Measurements from ENCODE around the gene APBA1.

APBA1 gene

GRCh38 chr9:69657269-69657668, 14.9 kb downstream of the APBA1 start:
- DNase-seq = peak in 1 of 4 experiments; percentile 3

- DNase-seq = no peak
Observed at GRCh38 chr9:69655065-69655464, 17.1 kb downstream of the APBA1 start.

- no peak for DNase-seq
Observed at GRCh38 chr9:69653261-69653660, 18.9 kb downstream of the APBA1 start.

GRCh38 chr9:69649566-69650250, 22.5 kb downstream of the APBA1 start:
- no peak for DNase-seq

GRCh38 chr9:69647804-69648203, 24.4 kb downstream of the APBA1 start:
- no peak for DNase-seq

- no peak for DNase-seq
Observed at GRCh38 chr9:69646810-69647209, 25.4 kb downstream of the APBA1 start.

- DNase-seq = no peak
Observed at GRCh38 chr9:69645488-69645887, 26.7 kb downstream of the APBA1 start.

GRCh38 chr9:69643098-69643497, 29.1 kb downstream of the APBA1 start:
- DNase-seq = no peak

- DNase-seq = peak in 1 of 4 experiments; percentile 7
Observed at GRCh38 chr9:69637817-69638200, 34.4 kb downstream of the APBA1 start.

- DNase-seq = no peak
Observed at GRCh38 chr9:69637193-69637816, 34.9 kb downstream of the APBA1 start.

GRCh38 chr9:69633716-69634115, 38.5 kb downstream of the APBA1 start:
- no peak for DNase-seq

- DNase-seq = no peak
Observed at GRCh38 chr9:69632768-69633167, 39.4 kb downstream of the APBA1 start.

- DNase-seq = no peak
Observed at GRCh38 chr9:69627281-69627680, 44.9 kb downstream of the APBA1 start.

GRCh38 chr9:69623276-69623675, 48.9 kb downstream of the APBA1 start:
- DNase-seq = no peak

GRCh38 chr9:69622676-69623075, 49.5 kb downstream of the APBA1 start:
- DNase-seq = no peak

GRCh38 chr9:69621730-69622460, 50.3 kb downstream of the APBA1 start:
- DNase-seq = no peak

GRCh38 chr9:69620731-69621130, 51.4 kb downstream of the APBA1 start:
- no peak for DNase-seq

GRCh38 chr9:69619233-69619632, 52.9 kb downstream of the APBA1 start:
- DNase-seq = no peak

GRCh38 chr9:69617006-69617405, 55.2 kb downstream of the APBA1 start:
- no peak for DNase-seq

GRCh38 chr9:69615880-69616279, 56.3 kb downstream of the APBA1 start:
- DNase-seq = no peak

- DNase-seq = no peak
Observed at GRCh38 chr9:69611221-69611620, 61.0 kb downstream of the APBA1 start.

- DNase-seq = no peak
Observed at GRCh38 chr9:69609156-69609555, 63.0 kb downstream of the APBA1 start.

GRCh38 chr9:69606089-69606488, 66.1 kb downstream of the APBA1 start:
- DNase-seq = no peak

GRCh38 chr9:69605406-69605805, 66.8 kb downstream of the APBA1 start:
- DNase-seq = no peak

All from suppressor macrophage (primary cell).